KMS-11 (cell line): Measurements from ENCODE around the gene MBD6.

ENCODE experiments used
- H2AFZ ChIP-seq: fragments of 200-600 bp; sonication (generic); 2 replicates; pipeline ENCODE4 v1.6.1; 2016; ENCODE audit warnings: antibody characterized with exemption, mixed run types, low read depth
- H3K27ac ChIP-seq: fragments of 200-600 bp; sonication (generic); 2 replicates; pipeline ENCODE4 v1.6.1; 2016; ENCODE audit warnings: mild to moderate bottlenecking, mixed run types
- H3K27me3 ChIP-seq: fragments of 200-600 bp; sonication (generic); 2 replicates; pipeline ENCODE4 v1.6.1; 2017; ENCODE audit warnings: mild to moderate bottlenecking, low read depth, mixed run types, moderate library complexity; ENCODE audit not compliant: insufficient read depth
- H3K36me3 ChIP-seq: fragments of 200-600 bp; sonication (generic); 2 replicates; pipeline ENCODE4 v1.6.1; 2017; ENCODE audit warnings: mild to moderate bottlenecking, mixed run types; ENCODE audit not compliant: insufficient read depth
- H3K4me1 ChIP-seq: fragments of 200-600 bp; sonication (generic); 2 replicates; pipeline ENCODE4 v1.6.1; 2016; ENCODE audit warnings: mild to moderate bottlenecking, low read depth, mixed run types; ENCODE audit not compliant: poor library complexity, severe bottlenecking
- H3K4me2 ChIP-seq: fragments of 200-600 bp; sonication (generic); 2 replicates; pipeline ENCODE4 v1.7.0; 2016; ENCODE audit warnings: mild to moderate bottlenecking, mixed run types
- H3K4me3 ChIP-seq: fragments of 200-600 bp; sonication (generic); IDR thresholded peaks from 2 replicates; pipeline ENCODE4 v1.6.1; 2017; ENCODE audit warnings: low read depth, low read length, mixed read lengths; ENCODE audit not compliant: insufficient read depth
- H3K79me2 ChIP-seq: fragments of 200-600 bp; sonication (generic); 2 replicates; pipeline ENCODE4 v1.6.1; 2016; ENCODE audit warnings: low read depth, mixed run types; ENCODE audit not compliant: insufficient read depth
- H3K9ac ChIP-seq: fragments of 200-600 bp; sonication (generic); 2 replicates; pipeline ENCODE4 v1.6.1; 2016; ENCODE audit warnings: mild to moderate bottlenecking, mixed run types
- H4K20me1 ChIP-seq: fragments of 200-600 bp; sonication (generic); 2 replicates; pipeline ENCODE4 v1.6.1; 2016; ENCODE audit warnings: mild to moderate bottlenecking, mixed run types; ENCODE audit not compliant: insufficient read depth
- CTCF ChIP-seq: fragments of 200-600 bp; sonication (generic); conservative IDR thresholded peaks from 2 replicates; pipeline ENCODE4 v1.6.1; 2017; ENCODE audit warnings: low read depth, mild to moderate bottlenecking, antibody characterized with exemption, low read length, moderate library complexity, mixed read lengths

The MBD6 gene

DNA sequence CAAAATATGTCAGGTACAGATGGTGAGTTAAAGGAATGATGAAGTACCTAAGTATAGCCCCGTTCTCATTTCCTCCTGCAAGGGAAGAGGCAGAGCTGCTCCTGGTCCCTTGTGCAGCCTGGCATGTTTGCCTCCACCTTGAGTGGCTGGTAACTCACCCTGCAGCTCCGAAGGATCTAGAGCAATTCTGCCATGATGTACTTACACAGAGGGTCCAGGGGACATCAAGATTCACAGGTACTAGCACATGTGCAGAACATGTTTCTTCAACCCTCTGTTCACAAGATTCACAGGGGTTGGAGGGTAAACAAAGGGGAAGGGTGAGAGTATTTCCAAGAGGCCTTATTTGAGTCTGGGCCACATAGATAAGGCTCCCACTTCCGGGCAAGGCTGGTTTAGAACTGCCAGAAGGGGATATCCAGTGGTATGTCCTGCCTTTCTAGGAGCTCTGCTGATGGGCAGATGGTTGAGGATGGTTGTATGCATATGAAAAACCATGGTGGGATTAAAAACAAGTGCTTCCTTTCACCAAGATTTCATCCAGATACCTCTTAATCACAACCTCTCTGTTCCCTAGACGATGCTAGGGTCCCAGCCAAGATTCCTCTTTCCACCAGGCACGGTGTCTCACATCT, 16.6 kb downstream of the MBD6 start:
- Histone ChIP-seq H3K4me1 (no peaks in the 10 kb centered on the region), H3K9ac (no peak overlapping the region), H4K20me1 (no peaks in the 10 kb centered on the region), H3K79me2 (no peaks in the 10 kb centered on the region), H3K27me3 (no peaks in the 10 kb centered on the region), H3K36me3 (peaks cover 5% of the 10 kb centered on the region; the same call in 1 of the 2 replicates), H3K27ac (no peak overlapping the region), H3K4me2 (no peak overlapping the region), H2AFZ (no peak overlapping the region), H3K4me3 (no peak overlapping the region)
- no peak for TF ChIP-seq CTCF

GRCh38 chr12:57541001-57541400, 18.4 kb downstream of the MBD6 start:
- Histone ChIP-seq H3K27ac (no peak overlapping the region), H3K4me2 (no peak overlapping the region), H3K36me3 (peaks cover 4% of the 10 kb centered on the region; the same call in 1 of the 2 replicates), H4K20me1 (no peaks in the 10 kb centered on the region), H3K9ac (no peak overlapping the region), H3K4me1 (peaks cover 14% of the 10 kb centered on the region), H2AFZ (no peak overlapping the region), H3K4me3 (no peak overlapping the region), H3K27me3 (no peaks in the 10 kb centered on the region), H3K79me2 (peaks cover 15% of the 10 kb centered on the region)
- no peak for TF ChIP-seq CTCF

DNA sequence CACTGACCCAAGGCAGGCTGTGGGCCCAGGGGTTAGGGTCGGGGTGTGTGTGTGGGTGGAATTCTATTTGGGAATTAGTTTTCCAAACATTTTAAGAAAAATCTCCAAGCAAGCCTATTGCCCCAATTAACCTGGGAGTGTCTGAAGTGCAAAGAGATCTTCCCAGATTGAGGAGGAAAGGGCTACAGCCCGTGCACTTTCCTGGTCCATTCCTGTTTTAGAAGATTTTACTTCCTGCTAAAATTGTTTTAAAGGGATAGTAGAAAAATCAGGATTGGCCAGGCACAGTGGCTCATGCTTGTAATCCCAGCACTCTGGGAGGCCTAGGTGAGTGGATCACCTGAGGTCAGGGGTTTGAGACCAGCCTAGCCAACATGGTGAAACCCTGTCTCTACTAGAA, 19.1 kb downstream of the MBD6 start:
- H3K4me3 ChIP-seq = no peak overlapping the region
- no peaks in the 10 kb centered on the region for H3K27me3 ChIP-seq
- H3K9ac ChIP-seq = no peak overlapping the region
- TF ChIP-seq CTCF = no peak
- H2AFZ ChIP-seq = no peak overlapping the region
- H3K36me3 ChIP-seq = peaks cover 4% of the 10 kb centered on the region; the same call in 1 of the 2 replicates
- no peak overlapping the region for H3K27ac ChIP-seq
- no peaks in the 10 kb centered on the region for H4K20me1 ChIP-seq
- no peak overlapping the region for H3K4me2 ChIP-seq
- H3K4me1 ChIP-seq = peaks cover 18% of the 10 kb centered on the region
- H3K79me2 ChIP-seq = peaks cover 23% of the 10 kb centered on the region

DNA sequence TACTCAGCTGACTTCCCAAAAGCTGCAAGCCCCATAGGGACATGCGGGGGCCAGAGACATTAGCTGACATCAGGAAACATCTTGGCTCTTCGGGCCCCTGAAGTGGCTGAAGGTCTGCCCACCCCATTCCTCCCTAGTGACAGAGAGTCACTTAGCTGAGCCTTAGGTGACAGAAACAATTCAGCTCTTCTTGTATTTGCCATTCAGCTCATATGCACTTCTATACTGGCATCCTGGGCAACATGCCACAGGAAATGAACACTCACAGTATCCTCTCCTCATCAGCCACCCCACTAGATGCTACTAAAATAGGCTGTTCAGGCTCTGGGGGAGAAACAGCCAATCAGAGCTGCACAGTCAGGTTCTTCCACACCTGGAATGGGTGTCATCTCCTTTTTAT, 21.0 kb downstream of the MBD6 start:
- Histone ChIP-seq H3K4me1 (peaks cover 30% of the 10 kb centered on the region), H3K27ac (no peak overlapping the region), H3K36me3 (peaks cover 4% of the 10 kb centered on the region; the same call in 1 of the 2 replicates), H3K79me2 (peaks cover 24% of the 10 kb centered on the region), H4K20me1 (no peaks in the 10 kb centered on the region), H3K4me3 (no peak overlapping the region), H3K4me2 (no peak overlapping the region), H3K27me3 (peaks cover 14% of the 10 kb centered on the region), H2AFZ (no peak overlapping the region), H3K9ac (no peak overlapping the region)
- TF ChIP-seq CTCF = no peak
